Fibroblast of lung (primary cell): ENCODE results near the gene HIPK2. TPM values are rescaled to one million over a fixed set of nuclear protein-coding genes. Genes with fewer than 3 reads are reported as not detected.

Experiments
- DNase-seq, 2 donors: peaks; one replicate each; pipeline versions ENCODE4 v3.0.0 to v3.0.0-alpha.2; 2010; ENCODE audit warnings: low read depth in 2 of 2
- H2AFZ ChIP-seq: 2 replicates; pipeline ENCODE4 v1.5.1; 2012; ENCODE audit warnings: low read length, control low read depth, inconsistent platforms
- H3K27ac ChIP-seq: 2 replicates; pipeline ENCODE4 v1.5.1; 2011; ENCODE audit warnings: low read length, control low read depth; ENCODE audit not compliant: insufficient read depth
- H3K27me3 ChIP-seq: 2 replicates; pipeline ENCODE4 v1.5.1; 2011; ENCODE audit warnings: mild to moderate bottlenecking, low read length; ENCODE audit not compliant: control insufficient read depth, insufficient read depth
- H3K36me3 ChIP-seq: 2 replicates; pipeline ENCODE4 v1.5.1; 2011; ENCODE audit warnings: low read length; ENCODE audit not compliant: control insufficient read depth, insufficient read depth
- H3K4me1 ChIP-seq: 2 replicates; pipeline ENCODE4 v1.5.1; 2011; ENCODE audit warnings: low read length; ENCODE audit not compliant: control insufficient read depth, insufficient read depth; ENCODE audit errors: extremely low read depth
- H3K4me2 ChIP-seq: 2 replicates; pipeline ENCODE4 v1.5.1; 2011; ENCODE audit warnings: low read length, control low read depth; ENCODE audit not compliant: insufficient read depth; ENCODE audit errors: extremely low read depth
- H3K4me3 ChIP-seq, 4 experiments: fragments of 200-600 bp in 1 of 4; sonication (generic) in 1 of 4; replicated peaks in 1 of 4; 2 replicates each; pipeline ENCODE4 v1.5.1; 2011 to 2016; ENCODE audit warnings: low read length in 4 of 4, low read depth in 3 of 4, mild to moderate bottlenecking in 3 of 4, control low read depth in 2 of 4, inconsistent platforms in 1 of 4, mixed read lengths in 1 of 4; ENCODE audit not compliant: insufficient read depth in 1 of 4; ENCODE audit errors: control extremely low read depth in 1 of 4
- H3K79me2 ChIP-seq: 2 replicates; pipeline ENCODE4 v1.5.1; 2012; ENCODE audit warnings: mild to moderate bottlenecking, low read length, inconsistent platforms; ENCODE audit not compliant: control insufficient read depth, insufficient read depth
- H3K9ac ChIP-seq: 2 replicates; pipeline ENCODE4 v1.5.1; 2011; ENCODE audit warnings: mild to moderate bottlenecking, low read length, control low read depth; ENCODE audit not compliant: insufficient read depth
- H3K9me3 ChIP-seq: 2 replicates; pipeline ENCODE4 v1.5.1; 2012; ENCODE audit warnings: low read depth, low read length; ENCODE audit not compliant: control insufficient read depth, insufficient read depth
- H4K20me1 ChIP-seq: 2 replicates; pipeline ENCODE4 v1.5.1; 2011; ENCODE audit warnings: low read length; ENCODE audit not compliant: control insufficient read depth, insufficient read depth; ENCODE audit errors: extremely low read depth
- EZH2 ChIP-seq: IDR thresholded peaks from 2 replicates; pipeline ENCODE4 v1.5.1; 2012; ENCODE audit warnings: low read length, control low read depth, mild to moderate bottlenecking; ENCODE audit errors: missing control alignments
- polyA plus RNA-seq, 2 donors: library from polyadenylated mRNA; depleted of rRNA in 1 of 2; stranded (reverse) in 1 of 2; unstranded in 1 of 2; fragments of >200 nt; gene quantifications; 2 replicates each; pipeline ENCODE4 v1.2.1, GENCODE V29; 2011 to 2012; ENCODE audit warnings: missing spikeins in 1 of 2
- total RNA-seq: library from RNA; depleted of rRNA; stranded (reverse); fragments of >200 nt; gene quantifications from 2 replicates; pipeline ENCODE4 v1.2.1, GENCODE V29; 2014
- TF ChIP-seq, protein P1 (sequence below), 2 donors: IDR thresholded peaks in 1 of 2; conservative IDR thresholded peaks in 1 of 2; 1 replicate in 1 of 2; 2 replicates in 1 of 2; pipeline ENCODE4 v1.5.1; 2011 to 2012; ENCODE audit warnings: low read length in 2 of 2, control low read depth in 1 of 2, inconsistent platforms in 1 of 2, low read depth in 1 of 2, mild to moderate bottlenecking in 1 of 2

HIPK2 gene
- total and polyA plus RNA-seq, 2 donors (not counting 1 experiment from before 2014, with no cell fraction given), result 10.1 to 11.1 TPM

DNA sequence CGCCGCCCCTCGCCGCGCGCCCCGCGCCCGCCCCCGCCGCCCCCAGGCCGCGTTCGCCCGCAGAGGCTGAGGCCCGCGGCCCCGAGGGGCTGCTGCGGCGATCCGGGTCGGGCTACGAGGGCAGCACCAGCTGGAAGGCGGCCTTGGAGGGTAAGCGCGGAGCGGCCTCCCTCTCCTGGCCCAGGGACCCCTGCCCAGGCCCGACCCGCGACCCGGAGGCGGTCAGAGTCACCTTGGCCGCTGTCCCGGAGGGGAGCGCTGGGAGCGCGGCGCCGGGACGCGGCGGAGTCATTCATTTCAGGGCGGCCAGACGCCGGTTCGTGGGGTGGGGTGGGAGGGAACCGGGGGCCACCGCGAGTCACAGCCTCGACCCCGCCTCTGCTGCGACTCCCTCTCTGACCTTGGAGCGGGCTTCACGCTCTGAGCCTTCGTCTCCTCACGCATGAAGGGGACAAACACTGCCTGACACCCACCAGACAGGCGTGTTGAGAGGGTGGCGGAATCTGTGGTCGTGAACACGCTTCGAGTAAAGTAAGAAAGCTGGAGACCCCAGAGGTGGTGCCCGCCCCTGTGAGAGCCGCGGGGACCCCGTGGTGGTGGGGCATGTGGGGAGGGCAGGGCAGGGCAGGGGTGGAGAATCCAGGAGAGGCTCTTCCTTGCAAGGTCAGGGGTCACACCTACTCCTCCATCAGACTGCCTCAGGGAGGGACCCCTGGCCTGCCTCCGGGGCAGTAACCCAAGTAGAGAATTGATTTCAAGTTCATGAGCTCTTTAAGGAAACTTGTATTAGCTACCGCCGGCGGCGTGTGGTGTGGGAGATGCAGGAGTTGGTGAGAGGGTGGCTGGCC lies 253.6 kb downstream of the HIPK2 start:
- no peak overlapping the region for H3K4me2 ChIP-seq
- H3K9ac ChIP-seq, result no peak overlapping the region
- H4K20me1 ChIP-seq, result no peaks in the 10 kb centered on the region
- H3K27ac ChIP-seq, result no peak overlapping the region
- TF ChIP-seq EZH2, result no peak
- TF ChIP-seq, protein P1, sequence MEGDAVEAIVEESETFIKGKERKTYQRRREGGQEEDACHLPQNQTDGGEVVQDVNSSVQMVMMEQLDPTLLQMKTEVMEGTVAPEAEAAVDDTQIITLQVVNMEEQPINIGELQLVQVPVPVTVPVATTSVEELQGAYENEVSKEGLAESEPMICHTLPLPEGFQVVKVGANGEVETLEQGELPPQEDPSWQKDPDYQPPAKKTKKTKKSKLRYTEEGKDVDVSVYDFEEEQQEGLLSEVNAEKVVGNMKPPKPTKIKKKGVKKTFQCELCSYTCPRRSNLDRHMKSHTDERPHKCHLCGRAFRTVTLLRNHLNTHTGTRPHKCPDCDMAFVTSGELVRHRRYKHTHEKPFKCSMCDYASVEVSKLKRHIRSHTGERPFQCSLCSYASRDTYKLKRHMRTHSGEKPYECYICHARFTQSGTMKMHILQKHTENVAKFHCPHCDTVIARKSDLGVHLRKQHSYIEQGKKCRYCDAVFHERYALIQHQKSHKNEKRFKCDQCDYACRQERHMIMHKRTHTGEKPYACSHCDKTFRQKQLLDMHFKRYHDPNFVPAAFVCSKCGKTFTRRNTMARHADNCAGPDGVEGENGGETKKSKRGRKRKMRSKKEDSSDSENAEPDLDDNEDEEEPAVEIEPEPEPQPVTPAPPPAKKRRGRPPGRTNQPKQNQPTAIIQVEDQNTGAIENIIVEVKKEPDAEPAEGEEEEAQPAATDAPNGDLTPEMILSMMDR (conservative IDR thresholded peaks at IDR 0.05 in 1 of 2, IDR thresholded peaks at IDR 0.05 in 1 of 2; ENCODE audit: low read depth in 1 of 2, low read length in 2 of 2), result no peak
- H3K27me3 ChIP-seq, result peaks cover 21% of the 10 kb centered on the region
- no peaks in the 10 kb centered on the region for H3K79me2 ChIP-seq
- H3K4me3 ChIP-seq, result no peak overlapping the region
- H3K4me1 ChIP-seq, result peaks cover 3% of the 10 kb centered on the region
- DNase-seq, result no peak
- H3K36me3 ChIP-seq, result no peaks in the 10 kb centered on the region
- no peak overlapping the region for H2AFZ ChIP-seq
- H3K9me3 ChIP-seq, result no peaks in the 10 kb centered on the region

DNA sequence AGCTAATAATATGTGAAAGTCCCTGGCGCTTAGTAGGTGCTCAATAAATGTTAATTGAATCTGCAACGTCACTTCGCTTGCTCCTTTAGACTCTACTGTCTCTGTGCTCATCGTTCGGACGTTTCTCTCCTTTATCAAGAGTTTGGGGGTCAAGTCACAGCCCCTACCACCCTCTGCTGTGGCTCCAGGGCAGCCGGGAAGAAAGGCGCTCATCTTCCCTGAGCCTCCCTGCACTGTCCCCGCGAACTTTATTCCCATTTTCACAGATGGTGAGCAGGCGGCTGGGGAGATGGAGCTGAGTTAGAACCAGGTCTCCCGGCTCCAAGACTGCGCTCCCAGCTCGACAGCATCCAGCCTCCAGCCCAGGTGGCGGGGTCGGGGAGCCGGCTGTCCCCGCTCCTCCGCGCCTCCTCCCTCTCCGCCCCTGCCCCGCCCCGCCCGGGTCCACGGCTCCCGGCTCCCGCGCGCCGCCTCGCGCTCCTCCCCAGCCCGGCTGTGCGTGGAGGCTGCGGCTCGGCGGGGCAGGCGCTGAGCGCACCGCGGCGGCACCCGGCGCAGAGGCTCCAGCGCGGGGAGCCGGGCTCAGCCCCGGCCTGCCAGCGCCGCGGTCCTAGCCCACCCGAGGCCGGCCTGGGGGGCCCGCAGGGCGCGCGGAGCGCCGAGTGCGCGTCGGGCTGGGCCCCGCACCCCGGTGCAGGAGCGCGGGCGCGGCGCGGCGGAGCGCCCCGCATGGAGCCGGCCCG lies 254.4 kb downstream of the HIPK2 start, which contains the start of gene CLEC2L:
TSS of gene CLEC2L (plus strand) at position 487 of the 743 bp plus-strand sequence. CDS start at position 730, 243 bp downstream.
- no peak for DNase-seq
- peak within 1 kb of the TSS in 1 of 4 experiments; percentile 20 for H3K4me3 ChIP-seq
- no peaks in the 10 kb centered on the region for H3K36me3 ChIP-seq
- H3K4me1 ChIP-seq, result peaks cover 3% of the 10 kb centered on the region
- H3K9ac ChIP-seq, result no peak within 1 kb of the TSS
- no peaks in the 10 kb centered on the region for H4K20me1 ChIP-seq
- H2AFZ ChIP-seq, result no peak within 1 kb of the TSS
- H3K79me2 ChIP-seq, result no peaks in the 10 kb centered on the region
- H3K27me3 ChIP-seq, result peaks cover 21% of the 10 kb centered on the region
- H3K4me2 ChIP-seq, result no peak within 1 kb of the TSS
- no peaks in the 10 kb centered on the region for H3K9me3 ChIP-seq
- H3K27ac ChIP-seq, result no peak within 1 kb of the TSS
- peak; percentile 95 for TF ChIP-seq EZH2
- TF ChIP-seq, protein P1 (conservative IDR thresholded peaks at IDR 0.05 in 1 of 2, IDR thresholded peaks at IDR 0.05 in 1 of 2; ENCODE audit: low read depth in 1 of 2, low read length in 2 of 2), result no peak

GRCh38 chr7:139522830-139523198 lies 255.0 kb downstream of the HIPK2 start:
- H3K4me3 ChIP-seq, result no peak overlapping the region
- H3K36me3 ChIP-seq, result no peaks in the 10 kb centered on the region
- H4K20me1 ChIP-seq, result no peaks in the 10 kb centered on the region
- H3K27ac ChIP-seq, result no peak overlapping the region
- H3K9me3 ChIP-seq, result no peaks in the 10 kb centered on the region
- H3K9ac ChIP-seq, result no peak overlapping the region
- TF ChIP-seq, protein P1 (conservative IDR thresholded peaks at IDR 0.05 in 1 of 2, IDR thresholded peaks at IDR 0.05 in 1 of 2; ENCODE audit: low read depth in 1 of 2, low read length in 2 of 2), result no peak
- no peak for TF ChIP-seq EZH2
- peaks cover 3% of the 10 kb centered on the region for H3K4me1 ChIP-seq
- H3K27me3 ChIP-seq, result peaks cover 21% of the 10 kb centered on the region
- no peaks in the 10 kb centered on the region for H3K79me2 ChIP-seq
- no peak overlapping the region for H3K4me2 ChIP-seq
- no peak overlapping the region for H2AFZ ChIP-seq
- no peak for DNase-seq
